GM12872 (cell line): ENCODE measurements around the gene PFDN1.

Experiments
- CTCF ChIP-seq: IDR thresholded peaks from 3 replicates; pipeline ENCODE4 v1.5.1; 2011; ENCODE audit warnings: low read depth, mild to moderate bottlenecking, low read length, moderate library complexity; ENCODE audit not compliant: insufficient read depth

The PFDN1 gene

GRCh38 chr5:140305471-140305870, 2.6 kb upstream of the PFDN1 start:
- no peak for TF ChIP-seq CTCF

GRCh38 chr5:140303966-140304365, 1.1 kb upstream of the PFDN1 start:
- TF ChIP-seq CTCF: no peak

- no peak for TF ChIP-seq CTCF
Measured at GRCh38 chr5:140301136-140301535, 1.8 kb downstream of the PFDN1 start.

- TF ChIP-seq CTCF: no peak
Measured at GRCh38 chr5:140299056-140299455, 3.8 kb downstream of the PFDN1 start.

GRCh38 chr5:140298183-140298601, 4.7 kb downstream of the PFDN1 start:
- no peak for TF ChIP-seq CTCF

GRCh38 chr5:140297283-140297682, 5.6 kb downstream of the PFDN1 start:
- TF ChIP-seq CTCF: no peak

- no peak for TF ChIP-seq CTCF
Measured at GRCh38 chr5:140296289-140296688, 6.6 kb downstream of the PFDN1 start.

GRCh38 chr5:140295414-140295813, 7.5 kb downstream of the PFDN1 start:
- TF ChIP-seq CTCF: no peak
